ENCODE data around the gene DDR1.

The DDR1 gene

GRCh38 chr6:30883685-30884520 lies at the start of gene DDR1:
DDR1 (plus strand) TSS chr6:30884519; CDS start chr6:30888730, 4,211 bp downstream.
- no peak for DNase-seq
- in situ Hi-C loops (cut with MboI; ENCODE audit: low pct_unique_long_range_greater_than_20kb, low sequenced_read_pairs) = no loop called here

DNA sequence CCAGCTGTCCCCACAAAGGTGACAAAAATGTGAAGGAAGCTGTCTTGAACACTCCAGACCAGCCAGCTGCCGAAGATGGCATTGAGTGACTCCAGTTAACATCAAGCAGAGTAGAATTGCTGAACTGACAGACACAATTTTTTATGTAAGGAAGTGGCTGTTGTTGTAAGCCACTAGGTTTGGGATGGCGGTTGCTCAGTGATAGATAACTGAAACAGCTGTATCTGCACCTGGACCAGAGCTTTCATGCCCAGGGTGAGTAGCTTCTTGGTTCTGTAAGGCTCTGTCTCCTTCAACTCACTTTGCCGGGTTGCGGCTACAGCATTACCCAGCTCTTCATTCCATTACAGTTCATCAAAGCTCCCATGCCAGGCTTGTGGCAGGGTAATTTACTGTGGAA lies 49.7 kb upstream of the DDR1 start:
- DNase-seq = no peak
- in situ Hi-C loops (cut with MboI; ENCODE audit: low pct_unique_long_range_greater_than_20kb, low sequenced_read_pairs) = no loop called here

DNA sequence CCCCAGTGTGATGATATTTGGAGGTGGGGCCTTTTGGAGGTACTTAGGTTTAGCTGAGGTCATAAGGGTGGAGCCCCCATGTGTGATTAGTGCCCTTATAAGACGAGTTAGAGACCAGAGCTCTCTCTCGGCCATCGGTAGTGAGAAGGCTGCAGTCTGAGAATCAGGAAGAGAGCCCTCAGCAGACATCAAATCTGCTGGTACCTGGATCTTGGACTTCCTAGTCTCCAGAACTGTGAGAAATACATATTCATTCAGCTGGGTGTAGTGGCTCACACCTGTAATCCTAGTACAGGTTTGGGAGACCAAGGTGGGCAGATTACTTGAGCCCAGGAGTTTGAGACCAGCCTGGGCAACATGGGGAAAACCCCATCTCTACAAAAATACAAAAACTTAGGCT lies 48.7 kb upstream of the DDR1 start:
- in situ Hi-C loops (cut with MboI; ENCODE audit: low pct_unique_long_range_greater_than_20kb, low sequenced_read_pairs) = no loop called here
- DNase-seq = no peak

DNA sequence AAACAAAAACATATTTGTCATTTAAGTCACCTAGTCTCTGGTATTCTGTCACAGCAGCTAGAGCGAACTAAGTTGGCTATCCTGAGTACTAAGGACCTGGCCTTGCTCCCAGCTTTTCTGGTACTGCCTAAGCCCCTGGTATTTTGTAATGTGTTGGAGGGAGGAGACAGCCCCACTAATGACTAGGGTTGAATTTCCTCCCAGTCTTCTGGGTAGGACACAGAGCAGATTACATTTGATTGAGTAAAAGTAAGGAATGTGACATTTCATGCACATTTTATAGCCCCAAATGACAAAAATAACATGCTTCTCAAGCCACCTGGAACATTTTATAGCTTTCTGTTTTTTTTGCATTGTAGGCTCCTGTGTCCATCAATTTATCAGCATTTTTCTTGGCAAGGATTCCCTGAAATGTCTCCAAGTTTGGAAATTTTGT lies 47.9 kb upstream of the DDR1 start:
- DNase-seq = no peak
- in situ Hi-C loops (cut with MboI; ENCODE audit: low pct_unique_long_range_greater_than_20kb, low sequenced_read_pairs) = no loop called here

DNA sequence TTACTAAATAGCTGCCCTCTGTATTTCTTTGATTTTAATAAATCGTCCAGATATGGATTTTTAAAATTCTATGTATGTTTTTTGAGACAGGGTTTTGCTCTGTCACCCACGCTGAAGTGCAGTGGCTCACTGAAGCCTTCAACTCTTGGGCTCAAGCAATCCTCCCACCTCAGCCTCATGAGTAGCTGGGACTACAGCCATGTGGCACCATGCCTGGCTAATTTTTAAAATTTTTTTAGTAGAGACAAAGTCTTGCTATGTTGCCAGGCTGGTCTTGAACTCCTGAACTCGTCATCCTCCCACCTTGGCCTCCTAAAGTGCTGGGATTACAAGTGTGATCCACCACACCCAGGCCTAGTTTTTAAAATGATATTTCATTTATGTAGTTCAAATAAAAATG lies 47.4 kb upstream of the DDR1 start:
- in situ Hi-C loops (cut with MboI; ENCODE audit: low pct_unique_long_range_greater_than_20kb, low sequenced_read_pairs) = no loop called here
- no peak for DNase-seq

DNA sequence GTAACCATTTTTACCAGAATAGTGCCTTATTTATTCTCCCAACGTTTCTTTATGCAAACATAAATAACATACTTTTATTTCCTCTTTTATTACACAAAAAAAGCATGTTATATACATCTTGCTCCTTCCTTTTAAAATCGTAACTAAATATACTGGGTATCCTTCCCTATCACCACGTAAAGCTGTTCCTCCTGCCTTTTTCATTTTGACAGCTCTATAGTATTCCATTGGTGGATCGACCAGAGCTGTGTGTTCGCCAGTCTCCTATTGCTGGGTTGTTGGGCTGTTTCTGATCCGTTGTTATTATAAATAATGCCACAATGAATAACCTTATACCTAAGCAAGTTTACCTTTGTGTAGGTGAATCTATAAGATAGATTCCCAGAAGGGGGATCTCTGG lies 46.9 kb upstream of the DDR1 start:
- in situ Hi-C loops (cut with MboI; ENCODE audit: low pct_unique_long_range_greater_than_20kb, low sequenced_read_pairs) = no loop called here

GRCh38 chr6:30837870-30838269 lies 46.4 kb upstream of the DDR1 start:
- no peak for DNase-seq
- in situ Hi-C loops (cut with MboI; ENCODE audit: low pct_unique_long_range_greater_than_20kb, low sequenced_read_pairs) = no loop called here

More for the DNA sequence above, 46.9 kb upstream of the DDR1 start:
- no peak for DNase-seq

DNA sequence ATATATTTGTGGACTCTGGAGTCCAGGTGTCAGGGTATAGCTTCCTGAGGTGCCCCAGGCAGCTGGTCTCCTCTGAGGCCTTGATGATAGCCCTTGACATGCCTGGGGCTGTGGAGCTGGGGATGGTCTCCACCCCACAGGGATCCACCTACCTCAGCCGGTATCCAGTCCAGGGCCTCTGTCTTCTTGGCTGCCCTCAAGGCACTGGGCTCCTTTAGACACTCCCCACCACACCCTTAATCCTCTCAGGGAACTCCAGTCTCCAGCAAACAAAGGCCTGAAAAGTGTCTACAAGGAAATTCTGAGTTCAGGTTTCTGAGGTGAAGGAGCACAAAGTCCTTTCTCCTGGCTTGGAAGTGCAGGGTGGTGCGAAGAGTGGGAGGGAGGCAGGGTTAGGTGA lies 44.6 kb upstream of the DDR1 start:
- no peak for DNase-seq
- in situ Hi-C loops (cut with MboI; ENCODE audit: low pct_unique_long_range_greater_than_20kb, low sequenced_read_pairs) = no loop called here

DNA sequence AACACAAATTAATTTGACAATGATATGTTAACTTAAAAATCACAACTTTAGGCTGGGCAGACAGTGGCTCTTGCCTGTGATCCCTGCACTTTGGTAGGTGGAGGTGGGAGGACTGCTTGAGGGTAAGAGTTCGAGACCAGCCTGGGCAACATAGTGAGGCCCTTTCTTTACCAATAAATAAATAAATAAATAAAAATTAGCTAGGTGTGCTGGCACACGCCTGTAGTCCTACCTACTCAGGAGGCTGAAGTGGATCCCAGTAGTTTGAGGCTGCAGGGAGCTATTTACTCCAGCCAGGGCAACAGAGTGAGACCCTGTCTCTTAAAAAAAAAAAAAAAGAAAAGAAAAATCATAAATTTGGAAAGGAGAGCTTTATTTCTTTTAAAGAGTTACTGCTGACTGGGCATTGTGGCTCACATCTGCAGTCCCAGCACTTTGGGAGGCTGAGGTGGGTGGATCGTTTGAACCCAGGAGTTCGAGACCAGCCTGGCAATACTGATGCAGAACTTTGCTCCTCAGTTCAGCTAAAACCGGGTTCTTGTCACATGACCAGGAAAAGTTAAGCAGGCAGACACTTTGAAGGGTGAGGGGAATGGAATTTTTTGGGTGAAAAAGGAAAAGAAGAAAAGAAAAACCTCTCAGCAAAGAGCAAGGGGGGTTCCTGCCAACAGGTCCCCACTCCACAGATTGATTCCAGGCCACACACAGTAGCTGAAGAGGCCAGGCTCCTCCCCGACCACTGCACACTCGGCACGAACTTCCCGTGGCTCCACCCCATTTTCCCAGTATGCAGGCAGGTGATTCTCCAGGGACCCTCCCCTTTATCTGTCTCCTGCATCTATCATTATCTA lies 44.0 kb upstream of the DDR1 start:
- in situ Hi-C loops (cut with MboI; ENCODE audit: low pct_unique_long_range_greater_than_20kb, low sequenced_read_pairs) = no loop called here
- DNase-seq = no peak

- in situ Hi-C loops (cut with MboI; ENCODE audit: low pct_unique_long_range_greater_than_20kb, low sequenced_read_pairs) = no loop called here
- no peak for DNase-seq
Measured at GRCh38 chr6:30840935-30841643, 43.2 kb upstream of the DDR1 start.

DNA sequence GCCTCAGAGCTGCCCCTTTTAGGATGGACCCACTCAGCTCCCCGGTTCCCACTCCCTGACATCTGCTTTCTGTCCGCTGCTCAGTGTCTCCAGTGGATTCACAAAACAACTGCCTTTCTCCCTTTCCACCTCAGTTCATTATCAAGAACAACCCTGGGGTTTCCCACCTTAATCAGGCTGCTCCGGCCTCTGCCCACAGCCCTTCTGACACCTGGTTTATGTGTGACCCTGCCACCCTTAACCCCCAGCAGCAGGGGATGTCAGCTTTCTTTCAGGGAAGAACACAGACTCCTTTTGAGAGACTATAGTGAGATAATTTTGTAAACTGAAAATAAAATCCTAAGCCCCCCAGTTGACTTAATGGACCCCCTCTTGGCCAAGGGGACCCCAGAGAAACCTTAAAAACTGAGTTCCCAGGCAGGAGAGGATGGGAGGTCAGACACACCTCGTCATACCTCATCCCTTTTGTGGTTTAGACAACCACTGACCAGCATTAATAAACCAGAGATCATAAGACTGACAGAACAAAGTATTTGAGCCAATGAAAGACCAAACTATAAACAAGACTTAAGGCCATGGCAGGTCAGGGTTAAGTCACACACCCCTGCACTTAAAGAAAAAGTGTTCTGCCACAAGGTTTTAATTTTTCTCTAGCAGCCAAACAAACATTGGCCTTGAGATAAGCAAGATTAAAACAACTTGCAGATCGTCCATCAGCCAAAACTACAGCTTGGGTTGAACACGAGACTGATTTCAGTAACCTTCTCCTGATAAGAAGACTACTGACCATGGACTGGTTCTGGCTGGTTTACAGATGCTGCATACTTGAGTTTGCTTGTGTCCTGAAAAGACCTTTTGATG lies 42.4 kb upstream of the DDR1 start:
- no peak for DNase-seq
- in situ Hi-C loops (cut with MboI; ENCODE audit: low pct_unique_long_range_greater_than_20kb, low sequenced_read_pairs) = no loop called here

DNA sequence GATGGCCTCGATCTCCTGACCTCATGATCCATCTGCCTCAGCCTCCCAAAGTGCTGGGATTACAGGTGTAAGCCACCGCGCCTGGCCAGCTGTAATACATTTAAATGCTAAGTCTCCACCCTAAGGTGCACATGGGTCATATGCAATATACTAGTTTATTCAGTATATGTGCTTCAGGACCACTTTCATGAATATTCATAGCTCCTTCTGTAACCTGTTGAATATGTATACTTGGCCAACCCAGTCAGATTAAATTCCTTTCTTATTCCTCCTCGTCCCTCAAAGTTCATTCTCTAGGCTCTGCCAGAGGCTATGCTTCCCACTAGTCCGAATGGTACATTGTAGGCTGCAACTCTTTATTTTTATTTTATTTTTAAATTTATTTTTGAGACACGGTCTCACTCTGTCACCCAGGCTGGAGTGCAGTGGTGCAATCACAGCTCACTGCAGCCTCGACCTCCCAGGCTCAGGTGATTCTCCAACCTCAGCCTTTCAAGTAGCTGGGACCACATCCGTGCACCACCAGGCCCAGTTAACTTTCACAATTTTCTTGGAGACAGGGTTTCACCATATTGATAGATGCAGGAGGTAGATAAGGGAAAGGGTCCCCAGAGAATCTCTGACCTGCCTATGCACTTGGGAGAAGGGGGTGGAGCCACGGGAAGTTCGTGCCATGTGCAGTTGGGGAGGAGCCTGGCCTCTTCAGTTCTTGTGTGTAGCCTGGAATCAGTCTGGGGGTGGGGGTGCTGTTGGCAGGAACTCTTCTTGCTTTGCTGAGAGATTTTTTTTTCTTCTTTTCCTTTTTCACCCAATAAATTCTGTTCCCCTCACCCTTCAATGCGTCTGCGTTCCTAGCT lies 41.3 kb upstream of the DDR1 start:
- in situ Hi-C loops (cut with MboI; ENCODE audit: low pct_unique_long_range_greater_than_20kb, low sequenced_read_pairs) = no loop called here
- DNase-seq = no peak

- in situ Hi-C loops (cut with MboI; ENCODE audit: low pct_unique_long_range_greater_than_20kb, low sequenced_read_pairs) = no loop called here
- DNase-seq = no peak
Measured at GRCh38 chr6:30843611-30843998, 40.7 kb upstream of the DDR1 start.

DNA sequence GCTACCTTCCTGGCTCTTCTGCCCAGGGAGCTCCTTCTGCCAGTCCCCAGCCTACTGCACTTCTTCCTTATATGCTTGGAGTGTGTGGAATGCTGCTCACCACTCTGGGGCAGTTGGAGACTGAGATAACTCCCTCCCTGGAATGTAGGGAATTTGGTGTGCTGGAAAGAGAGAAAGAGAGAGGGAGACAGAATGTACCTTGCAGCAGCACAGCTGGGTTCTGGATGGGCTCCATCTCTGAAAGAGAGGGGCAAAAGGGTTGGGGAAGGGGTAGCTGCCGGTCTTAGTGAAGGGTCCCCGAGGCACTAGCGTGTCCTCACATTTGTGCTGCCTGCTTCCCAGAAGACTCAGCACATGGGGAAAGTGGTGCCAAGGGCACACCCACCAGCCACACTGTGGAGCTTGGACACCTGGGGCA lies 40.2 kb upstream of the DDR1 start:
- no peak for DNase-seq
- in situ Hi-C loops (cut with MboI; ENCODE audit: low pct_unique_long_range_greater_than_20kb, low sequenced_read_pairs) = no loop called here

DNA sequence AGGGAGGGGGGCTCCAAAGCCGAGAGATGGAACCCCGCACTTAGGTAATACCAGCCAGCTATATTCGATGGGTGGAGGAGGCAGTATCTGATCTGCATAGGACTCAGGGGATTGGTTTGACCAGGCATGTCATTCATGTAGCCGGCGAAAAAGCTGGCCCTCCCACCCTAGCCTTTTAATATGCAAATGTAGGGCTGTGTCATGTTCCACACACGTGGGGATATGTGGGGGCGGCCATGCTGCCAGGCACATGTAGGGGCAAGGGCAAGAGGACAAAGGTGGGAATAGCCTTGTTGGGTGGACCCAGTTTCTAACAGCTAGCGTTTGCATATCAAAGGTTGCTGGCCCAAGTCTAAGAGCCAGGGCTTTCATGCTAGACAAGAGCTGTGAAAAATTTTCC lies 39.1 kb upstream of the DDR1 start:
- DNase-seq = no peak
- in situ Hi-C loops (cut with MboI; ENCODE audit: low pct_unique_long_range_greater_than_20kb, low sequenced_read_pairs) = no loop called here

GRCh38 chr6:30847421-30847970 lies 36.8 kb upstream of the DDR1 start:
- in situ Hi-C loops (cut with MboI; ENCODE audit: low pct_unique_long_range_greater_than_20kb, low sequenced_read_pairs) = no loop called here
- DNase-seq = no peak

GRCh38 chr6:30847971-30848436 lies 36.3 kb upstream of the DDR1 start:
- in situ Hi-C loops (cut with MboI; ENCODE audit: low pct_unique_long_range_greater_than_20kb, low sequenced_read_pairs) = no loop called here
- DNase-seq = no peak
